Heart right ventricle (tissue), 16 donors: ENCODE measurements around the gene SPIRE2. TPM values are rescaled to one million over a fixed set of nuclear protein-coding genes. Genes with fewer than 3 reads are reported as not detected.

ENCODE experiments used
- ATAC-seq, 8 donors: fragments of 200-7000 bp; cut with Tn5 transposase; one replicate each; pipeline ENCODE4 v1.9.1; 2020; ENCODE audit warnings: mild to moderate bottlenecking in 8 of 8, moderate library complexity in 8 of 8, moderate number of reproducible peaks in 1 of 8
- DNase-seq, 2 donors: peaks; one replicate each; pipeline ENCODE4 v3.0.0-alpha.2; 2020
- H3K27ac ChIP-seq, 10 donors: fragments of 200-600 bp; sonication (generic) in 2 of 10; one replicate each; pipeline versions ENCODE4 v1.5.0 to v1.8.0; 2020 to 2022; ENCODE audit warnings: mild to moderate bottlenecking in 3 of 10
- H3K27me3 ChIP-seq, 7 donors: fragments of 200-600 bp; one replicate each; pipeline ENCODE4 v1.8.0; 2021 to 2022; ENCODE audit warnings: mild to moderate bottlenecking in 2 of 7
- H3K36me3 ChIP-seq, 9 donors: fragments of 200-600 bp; sonication (generic) in 1 of 9; one replicate each; pipeline versions ENCODE4 v1.5.0 to v1.8.0; 2020 to 2022; ENCODE audit warnings: mild to moderate bottlenecking in 2 of 9
- H3K4me1 ChIP-seq, 9 donors: fragments of 200-600 bp; sonication (generic) in 1 of 9; one replicate each; pipeline versions ENCODE4 v1.5.0 to v1.8.0; 2020 to 2022; ENCODE audit warnings: mild to moderate bottlenecking in 4 of 9
- H3K4me3 ChIP-seq, 10 donors: fragments of 200-600 bp; sonication (generic) in 2 of 10; one replicate each; pipeline versions ENCODE4 v1.5.0 to v1.8.0; 2020 to 2022; ENCODE audit warnings: mild to moderate bottlenecking in 7 of 10, moderate library complexity in 2 of 10
- H3K9me3 ChIP-seq, 11 donors: fragments of 200-600 bp in 10 of 11; sonication (generic) in 2 of 11; one replicate each; pipeline versions ENCODE4 v1.5.0 to v1.8.0; 2013 to 2022; ENCODE audit warnings: mild to moderate bottlenecking in 2 of 11, control low read depth in 1 of 11, moderate library complexity in 1 of 11
- CTCF ChIP-seq, 9 donors: fragments of 200-600 bp; sonication (generic) in 2 of 9; IDR thresholded peaks; one replicate each; pipeline versions ENCODE4 v1.5.0 to v1.8.0; 2021 to 2022; ENCODE audit warnings: antibody characterized with exemption in 9 of 9, mild to moderate bottlenecking in 5 of 9, moderate library complexity in 1 of 9
- WGBS, 2 donors: extraction: QIAGEN DNeasy Blood & Tissue Kit; methylation state at CpG; one replicate each; pipeline ENCODE4 v1.1.7; 2013; ENCODE audit warnings: inconsistent platforms in 1 of 2; 5-methylcytosine and 5-hydroxymethylcytosine counted together
- intact Hi-C, 10 donors: fragments of 100-400 bp; cut with DNase I; formaldehyde crosslinking; loops; one replicate each; pipeline versions ENCODE4 v1.11.1 to v1.14.2; 2022
- polyA plus RNA-seq, 2 donors: library from polyadenylated mRNA; stranded (reverse); fragments of 200-250 nt; gene quantifications; one replicate each; pipeline ENCODE4 v1.2.3, GENCODE V29; 2013
- total RNA-seq, 10 donors: library from RNA; stranded (reverse); fragmentation: NEBNext Ultra II Directional in 3 of 10; extraction: Animal tissue kit (Norgen Biotek cat#: 25700) in 3 of 10; gene quantifications; one replicate each; pipeline versions ENCODE4 v1.2.1 to v1.2.4, GENCODE V29; 2021 to 2023
- donor health status: Arrhythmogenic right ventricular cardiomyopathy.
- donor health status: ischemic (EF 13 %, LVEDD 7.1; RV severe dilation, severe dysfunction).
- donor health status: healthy with polysubstance abuse.
- donor health status: DM: no; HTN: yes; CAD: no.
- donor health status: DM: no; HTN: no; CAD: no.
- donor health status: ischemic (EF 25% LVEDD 6.9; RV normal size, moderate dysfunction).
- donor health status: ischemic (EF 25% LVEDD 5.7; RV mildly dilated, moderate dysfunction).
- donor health status: healthy.
- donor health status: DM: yes; HTN: yes; CAD: no.
- donor health status: Ischemic cardiomyopathy.
- donor health status: ischemic (EF 35%, LVEDD 5.7; RV mildly dilated, moderate dysfunction).
- donor health status: nonischemic (EF 11% LVEDD 7.7; RV severe dilation, severe dysfunction).
- donor health status: DM: yes; HTN: yes; CAD: no.
- donor health status: PGD.
- donor health status: ischemic (EF 29% LVEDD 5.4; RV normal size, mild dysfunction).
- donor health status: nonischemic (EF 23%, LVEDD 6.1; RV moderate dilation, normal function).

The SPIRE2 gene
- total and polyA plus RNA-seq, 12 donors: 0.46 to 1.9 (median 1.2) TPM

GRCh38 chr16:89890886-89891657, 62.8 kb downstream of the SPIRE2 start:
- ATAC-seq (peak in 5 of 8 donors; percentile 20 to 55 (median 30)), DNase-seq (no peak)
- TF ChIP-seq CTCF (IDR thresholded peaks at IDR 0.05): no peak
- Histone ChIP-seq H3K36me3 (peaks cover 0 to 100% (median 74%) of the 10 kb centered on the region in 9 donors), H3K9me3 (no peaks in the 10 kb centered on the region), H3K27me3 (no peaks in the 10 kb centered on the region), H3K27ac (no peak overlapping the region), H3K4me3 (no peak overlapping the region), H3K4me1 (peaks cover 0 to 10% (median 0%) of the 10 kb centered on the region in 9 donors)
- intact Hi-C loops: no loop called here
- 71 to 74% methylated on average over 16 of the region's 16 CpGs for WGBS, 2 donors

- H3K4me3 ChIP-seq: no peak overlapping the region
- intact Hi-C loops: no loop called here
- peaks cover 2 to 100% (median 69%) of the 10 kb centered on the region in 9 donors for H3K36me3 ChIP-seq
- no peaks in the 10 kb centered on the region for H3K9me3 ChIP-seq
- no peaks in the 10 kb centered on the region for H3K27me3 ChIP-seq
- ATAC-seq (peak in 1 of 8 donors; percentile 11), DNase-seq (no peak)
- TF ChIP-seq CTCF (IDR thresholded peaks at IDR 0.05): no peak
- 94% methylated on average over 18 of the region's 18 CpGs for WGBS, 2 donors
- peaks cover 0 to 10% (median 0%) of the 10 kb centered on the region in 9 donors for H3K4me1 ChIP-seq
- no peak overlapping the region for H3K27ac ChIP-seq
Measured at GRCh38 chr16:89892055-89892630, 63.9 kb downstream of the SPIRE2 start.

GRCh38 chr16:89892635-89893034, 64.4 kb downstream of the SPIRE2 start:
- 96% methylated on average over 9 of the region's 9 CpGs for WGBS, 2 donors
- H3K36me3 ChIP-seq: peaks cover 0 to 100% (median 69%) of the 10 kb centered on the region in 9 donors

More at GRCh38 chr16:89892635-89893034, 64.4 kb downstream of the SPIRE2 start:
- intact Hi-C loops: no loop called here
- ATAC-seq (no peak), DNase-seq (no peak)
- H3K4me3 ChIP-seq: no peak overlapping the region
- no peak overlapping the region for H3K27ac ChIP-seq
- H3K4me1 ChIP-seq: peaks cover 0 to 10% (median 0%) of the 10 kb centered on the region in 9 donors
- TF ChIP-seq CTCF (IDR thresholded peaks at IDR 0.05): no peak
- H3K9me3 ChIP-seq: no peaks in the 10 kb centered on the region
- H3K27me3 ChIP-seq: no peaks in the 10 kb centered on the region
